ENCODE results near the gene LYRM1.
"Not testable (repeated sequence)": the region's sequence is repeated elsewhere in the genome, so short reads cannot be mapped to it uniquely, and the experiment has no call there.

Gene LYRM1

DNA sequence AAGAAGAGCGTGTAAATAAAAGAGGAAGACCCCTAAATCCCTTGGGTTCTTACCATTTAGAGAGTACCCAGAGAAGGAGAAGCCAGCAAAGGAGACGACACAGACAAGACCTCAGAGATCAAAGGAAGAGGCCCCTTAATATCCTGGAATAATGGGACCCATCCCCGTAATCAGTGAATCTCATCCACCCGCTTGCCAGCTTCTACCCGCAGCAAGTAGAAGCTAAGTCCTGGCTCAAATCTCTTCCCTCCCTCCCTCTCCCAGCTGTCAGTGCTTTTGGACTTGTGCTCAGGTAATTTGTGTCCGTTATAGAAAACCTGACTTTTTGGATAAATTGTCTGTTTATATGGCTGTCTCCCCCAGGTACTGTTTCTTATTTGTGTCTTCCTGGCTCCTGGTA, 1.9 kb downstream of the LYRM1 start:
- DNase-seq (ENCODE audit: low spot score): no peak

DNA sequence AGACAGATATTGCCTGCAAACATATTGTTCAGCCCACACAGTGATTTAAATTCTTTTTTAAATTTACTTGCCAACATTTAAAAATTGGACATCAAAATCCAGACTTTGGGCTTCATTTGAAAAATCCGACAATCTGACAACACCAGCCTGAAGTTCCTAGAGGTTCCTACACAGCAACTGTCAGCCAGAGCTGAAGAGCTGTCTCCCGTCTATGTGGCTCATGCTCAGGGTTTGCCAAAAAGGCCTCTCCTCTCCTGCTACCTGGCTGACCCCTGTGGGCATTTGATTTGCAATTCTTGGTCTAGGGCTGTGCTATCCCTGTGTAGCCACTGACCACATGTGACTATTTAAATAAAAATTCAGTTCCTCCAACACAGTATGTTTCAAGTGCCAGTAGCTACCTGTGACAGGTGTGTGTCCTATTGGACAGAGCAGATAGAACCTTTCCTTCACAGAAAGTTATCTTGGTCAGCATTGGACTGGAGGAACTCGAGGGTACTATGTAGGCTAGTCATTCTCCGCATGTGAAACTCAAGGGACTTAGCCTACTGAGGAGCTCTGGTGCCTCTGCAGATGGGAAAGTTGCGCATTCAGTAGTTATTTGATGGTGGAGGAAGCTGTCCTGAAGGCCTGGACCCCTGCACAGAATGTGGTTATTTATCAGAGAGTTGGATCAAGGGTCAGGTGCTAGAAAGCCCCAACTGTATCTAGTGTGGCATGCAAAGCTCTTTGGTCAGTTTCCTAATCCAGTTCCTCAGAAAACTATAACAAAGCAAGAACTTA, 2.7 kb downstream of the LYRM1 start:
- no peak for DNase-seq (ENCODE audit: low spot score)

DNA sequence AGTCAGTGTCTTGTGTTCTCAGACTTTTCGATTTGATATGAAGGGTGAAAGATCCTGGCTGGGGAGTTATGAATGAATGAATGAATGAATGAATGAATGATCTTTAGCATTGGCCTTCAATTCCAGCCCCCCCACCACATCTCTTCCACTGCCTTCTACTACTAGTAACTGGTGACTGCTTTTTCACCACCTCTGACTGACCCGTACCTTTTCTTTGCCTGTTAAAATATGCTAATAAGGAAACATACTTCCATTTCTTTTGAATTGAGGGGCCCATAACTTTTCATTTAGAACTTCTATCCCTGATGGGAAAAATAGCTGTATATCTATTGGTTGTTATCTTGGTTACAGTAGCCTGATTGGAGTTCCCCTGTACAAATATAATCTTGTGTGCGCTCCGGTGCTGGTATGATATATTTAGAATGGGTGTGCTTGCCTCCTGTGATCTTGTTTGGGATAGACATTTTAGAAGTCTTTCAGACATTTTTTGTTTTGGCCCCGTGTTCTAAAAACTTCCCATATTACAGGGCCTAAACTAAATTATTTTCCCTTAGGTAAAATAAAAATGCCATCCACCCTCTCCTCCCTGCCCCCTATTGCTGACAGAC, 3.4 kb downstream of the LYRM1 start:
- peak; percentile 49 for DNase-seq (ENCODE audit: low spot score)

DNA sequence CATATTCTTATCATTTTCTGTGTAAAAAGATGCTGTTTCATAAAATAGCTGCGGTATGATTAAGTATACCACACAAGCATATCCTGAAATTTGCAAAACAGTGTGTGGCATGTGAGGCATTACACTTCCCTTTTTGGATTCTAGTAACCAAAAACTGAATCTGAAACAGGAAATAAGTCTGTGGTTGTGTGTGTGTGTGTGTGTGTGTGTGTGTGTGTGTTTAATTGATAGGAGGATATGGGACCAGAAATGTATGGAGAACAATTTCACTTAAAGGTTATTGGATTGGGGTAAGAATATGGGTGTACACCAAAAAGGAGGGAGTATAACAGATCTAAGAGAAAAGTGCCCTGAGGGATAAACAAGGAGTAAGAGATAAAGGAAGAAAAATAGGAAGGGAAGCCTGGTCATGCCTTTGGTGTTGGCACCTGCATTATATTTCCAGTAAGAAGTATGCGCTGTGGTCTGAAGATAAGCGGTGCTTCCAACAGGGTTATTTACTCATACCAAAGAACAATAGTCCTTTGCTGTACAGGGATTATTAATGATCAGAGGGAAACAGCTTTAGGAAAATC, 4.0 kb downstream of the LYRM1 start:
- DNase-seq (ENCODE audit: low spot score): peak; percentile 98

- no peak for DNase-seq (ENCODE audit: low spot score)
Measured at GRCh38 chr16:20905576-20905975, 5.0 kb downstream of the LYRM1 start.

DNA sequence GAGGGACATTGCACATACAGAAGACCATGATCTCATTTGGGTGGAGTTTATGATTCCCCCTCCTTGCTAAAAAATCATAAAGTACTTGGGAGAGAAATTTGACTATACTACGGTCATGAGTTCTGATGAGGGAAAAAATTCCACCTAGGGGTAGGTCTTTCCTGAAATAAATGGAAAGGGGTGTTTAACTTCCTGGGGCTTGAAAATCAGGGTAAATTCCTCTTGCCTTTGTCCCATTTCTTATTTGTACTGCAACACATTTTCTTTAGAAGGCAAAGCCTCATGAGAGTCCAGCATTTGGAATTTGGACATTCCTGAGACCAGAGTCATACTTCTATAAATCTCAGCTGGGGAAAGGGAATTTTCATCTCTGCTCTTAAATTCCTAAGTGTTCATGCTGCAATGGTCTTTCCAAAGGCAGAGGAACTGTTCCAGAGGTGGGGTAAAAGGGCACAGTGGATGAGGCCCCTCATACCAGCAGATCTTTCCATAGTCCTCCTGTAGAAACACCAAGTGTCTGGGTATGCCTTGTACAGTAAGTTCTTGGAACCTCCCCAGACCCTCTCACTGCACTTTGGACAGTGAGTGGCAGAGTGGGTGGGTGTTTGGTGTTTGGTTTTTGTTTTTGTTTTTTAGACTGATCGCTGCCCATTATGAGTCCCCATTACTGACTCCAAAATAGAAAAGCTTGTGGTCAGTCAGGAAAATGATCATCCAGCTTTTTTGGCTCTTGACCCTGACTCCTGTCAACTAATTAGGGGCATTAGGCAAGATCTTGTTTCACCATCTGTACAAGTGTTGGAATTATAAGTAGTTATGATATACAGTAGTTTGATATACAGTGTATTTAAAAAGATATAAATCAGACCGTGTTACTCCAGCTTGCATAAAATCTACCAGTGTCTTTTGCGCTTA, 6.0 kb downstream of the LYRM1 start:
- DNase-seq (ENCODE audit: low spot score): peak; percentile 55

GRCh38 chr16:20910781-20911321, 10.3 kb downstream of the LYRM1 start:
- DNase-seq (ENCODE audit: low spot score): no peak

- DNase-seq (ENCODE audit: low spot score): no peak
Measured at GRCh38 chr16:20911361-20911760, 10.8 kb downstream of the LYRM1 start.

GRCh38 chr16:20916289-20916688, 15.7 kb downstream of the LYRM1 start:
- DNase-seq (ENCODE audit: low spot score): no peak

DNA sequence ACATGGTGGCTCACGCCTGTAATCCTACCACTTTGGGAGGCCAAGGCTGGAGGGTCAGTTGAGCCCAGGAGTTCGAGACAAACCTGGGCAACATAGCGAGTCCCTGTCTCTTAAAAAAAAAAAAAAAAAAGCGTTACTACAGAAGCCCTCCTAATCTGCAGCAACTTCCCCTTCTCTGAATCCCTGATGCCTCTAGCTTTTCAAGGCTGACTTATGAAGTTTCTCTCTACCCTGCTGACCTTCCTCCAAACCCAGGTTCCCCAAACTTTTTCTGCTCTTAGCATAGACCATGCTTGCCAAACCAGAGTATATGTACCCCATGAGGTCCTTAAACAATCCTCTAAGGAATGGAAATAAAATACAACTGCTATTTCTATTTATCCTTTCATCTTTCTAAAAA, 16.4 kb downstream of the LYRM1 start:
- DNase-seq (ENCODE audit: low spot score): no peak

DNA sequence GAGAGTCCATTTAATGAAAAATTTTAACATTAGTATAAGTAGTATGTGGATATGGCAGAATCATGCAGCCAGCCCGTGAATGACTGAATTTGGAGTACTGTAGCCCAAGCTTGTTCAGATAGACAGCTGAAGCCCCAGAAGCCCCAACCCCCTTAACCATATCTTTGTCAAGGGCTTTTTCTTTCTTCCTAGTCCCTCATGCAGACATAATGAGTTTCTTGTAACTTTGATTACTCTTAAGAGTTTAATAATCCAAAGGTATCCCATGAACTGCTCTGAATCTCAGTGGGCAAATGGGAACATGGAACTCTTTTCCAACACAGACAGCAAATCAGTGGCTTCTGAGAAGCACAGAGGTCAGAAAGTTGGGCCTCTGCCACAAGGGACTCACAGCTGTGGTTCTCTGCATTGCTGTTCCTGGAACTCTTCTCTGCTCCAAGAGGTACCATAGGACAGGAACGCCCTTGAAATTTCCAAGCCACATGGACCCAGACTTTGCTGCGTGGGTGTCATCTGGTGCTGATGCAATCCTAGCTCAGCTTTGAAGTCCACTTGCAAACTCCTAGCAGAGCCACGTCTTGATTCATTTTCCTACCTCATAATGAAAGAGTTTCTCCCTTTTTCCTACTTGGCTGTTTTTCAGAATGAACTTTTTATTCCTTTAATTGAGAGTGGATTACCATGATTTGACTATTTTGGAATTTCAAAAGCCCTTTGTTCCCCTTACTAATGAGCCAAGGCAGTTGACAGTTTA, 18.1 kb downstream of the LYRM1 start:
- peak; percentile 90 for DNase-seq (ENCODE audit: low spot score)

GRCh38 chr16:20920091-20920490, 19.5 kb downstream of the LYRM1 start:
- DNase-seq (ENCODE audit: low spot score): no peak

GRCh38 chr16:20920799-20921198, 20.2 kb downstream of the LYRM1 start:
- DNase-seq (ENCODE audit: low spot score): no peak

DNA sequence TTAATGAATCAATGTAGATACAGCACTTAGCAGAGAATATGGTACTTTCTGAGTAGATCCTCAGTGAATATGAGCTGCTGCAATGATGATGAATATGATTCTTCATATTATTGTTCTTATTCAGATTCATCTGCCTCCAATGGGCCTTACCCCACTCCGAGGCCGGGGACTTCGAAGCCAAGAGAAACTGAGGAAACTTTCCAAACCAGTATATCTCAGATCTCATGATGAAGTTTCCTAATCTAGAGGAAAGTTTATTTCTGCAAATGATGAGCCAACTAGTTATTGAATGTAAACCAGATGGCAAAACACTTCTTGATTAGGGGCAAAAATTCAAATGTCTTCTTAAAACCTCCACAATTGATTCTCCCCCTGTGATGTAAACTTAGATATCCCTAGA, 23.3 kb downstream of the LYRM1 start:
- no peak for DNase-seq (ENCODE audit: low spot score)

DNA sequence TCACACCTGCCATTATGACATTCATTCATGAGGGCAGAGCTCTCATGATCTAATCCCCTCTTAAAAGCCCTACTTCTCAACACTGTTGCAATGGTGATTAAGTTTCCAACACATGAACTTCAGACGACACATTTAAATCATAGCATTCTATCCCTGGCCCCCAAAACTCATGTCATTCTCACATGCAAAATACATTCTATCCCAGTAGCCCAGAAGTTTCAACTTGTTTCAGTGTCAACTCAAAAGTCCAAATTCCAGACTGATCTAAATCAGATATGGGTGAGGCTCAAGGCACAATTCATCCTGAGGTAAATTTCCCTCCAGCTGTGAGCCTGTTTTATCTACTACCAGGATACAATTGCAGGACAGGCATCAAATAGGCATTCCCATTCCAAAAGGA, 25.2 kb downstream of the LYRM1 start:
- DNase-seq (ENCODE audit: low spot score): no peak

DNA sequence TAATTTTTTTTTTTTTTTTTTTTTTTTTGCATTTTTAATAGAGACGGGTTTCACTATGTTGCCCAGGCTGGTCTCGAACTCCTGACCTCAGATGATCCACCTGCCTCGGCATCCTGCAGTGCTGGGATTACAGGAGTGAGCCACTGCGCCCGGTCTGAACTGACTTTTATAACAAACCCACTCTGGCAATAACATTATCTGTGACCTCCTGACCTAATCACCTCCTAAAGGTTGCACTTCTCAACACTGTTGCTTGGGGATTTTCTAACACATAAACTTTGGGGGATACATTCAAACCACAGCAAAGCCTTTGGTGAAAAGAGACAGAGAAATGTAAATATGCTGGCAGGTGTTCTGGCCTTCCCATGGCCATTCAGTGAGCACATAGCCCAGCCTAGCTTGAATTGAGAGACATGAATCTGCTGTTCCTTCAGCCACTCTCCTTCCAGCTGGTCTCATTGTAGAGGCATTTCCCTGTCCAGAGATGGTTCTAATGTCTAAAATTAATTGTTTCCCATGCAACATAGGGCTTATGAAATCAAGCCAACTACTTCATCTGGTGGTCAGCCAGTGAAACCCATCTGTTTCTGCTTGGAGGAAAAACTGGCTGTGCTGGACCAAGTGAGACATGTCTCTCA, 28.3 kb downstream of the LYRM1 start:
- no peak for DNase-seq (ENCODE audit: low spot score)

DNA sequence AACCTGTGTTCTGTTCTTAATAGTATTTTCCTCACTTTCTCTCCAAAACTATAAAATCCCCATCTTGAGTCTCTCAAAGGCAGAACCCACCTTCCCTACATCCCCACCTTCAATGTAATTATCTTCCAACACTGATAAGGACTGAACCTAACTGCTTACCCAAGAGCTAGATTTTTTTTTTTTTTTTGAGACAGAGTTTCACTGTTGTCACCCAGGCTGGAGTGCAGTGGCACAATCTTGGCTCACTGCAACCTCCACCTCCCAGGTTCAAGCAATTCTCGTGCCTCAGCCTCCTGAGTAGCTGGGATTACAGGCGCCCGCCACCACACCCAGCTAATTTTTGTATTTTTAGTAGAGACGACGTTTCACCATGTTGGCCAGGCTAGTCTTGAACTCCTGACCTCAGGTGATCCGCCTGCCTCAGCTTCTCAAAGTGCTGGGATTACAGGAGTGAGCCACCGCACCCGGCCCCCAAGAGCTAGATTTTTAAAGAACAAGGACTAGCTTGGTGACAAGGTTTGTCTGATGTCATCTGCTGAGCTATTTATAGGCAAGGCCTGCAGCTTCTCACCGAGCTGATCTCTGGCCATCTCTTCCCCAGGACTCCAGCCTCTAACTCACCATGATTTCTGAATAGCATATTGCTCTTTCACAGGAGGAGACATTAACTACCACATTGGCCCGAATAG, 29.2 kb downstream of the LYRM1 start:
- DNase-seq (ENCODE audit: low spot score): not testable (repeated sequence)

GRCh38 chr16:20930365-20930690, 29.8 kb downstream of the LYRM1 start:
- DNase-seq (ENCODE audit: low spot score): no peak

GRCh38 chr16:20931066-20931600, 30.6 kb downstream of the LYRM1 start:
- no peak for DNase-seq (ENCODE audit: low spot score)

DNA sequence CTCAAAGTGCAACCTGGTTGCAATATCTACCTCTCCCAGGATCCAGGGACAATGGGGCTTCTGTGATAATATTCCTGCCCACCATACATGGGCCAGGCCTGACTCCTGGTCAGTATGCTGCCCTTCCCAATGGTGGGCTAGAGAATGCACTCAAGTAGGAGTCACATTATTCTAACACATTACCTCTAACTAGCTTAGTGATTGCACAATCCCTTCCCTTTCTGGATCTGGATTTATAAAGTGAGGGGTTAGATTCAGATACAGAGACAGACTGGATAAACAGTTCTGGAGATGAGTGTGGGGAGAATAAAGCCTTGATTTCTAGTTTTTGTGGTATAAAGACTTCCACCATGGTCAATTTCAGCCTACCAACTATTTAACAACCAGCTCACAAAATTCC, 33.0 kb downstream of the LYRM1 start:
- no peak for DNase-seq (ENCODE audit: low spot score)
